GM21723 (cell line): ENCODE data around the gene TRIM31.

ENCODE experiments used
- ATAC-seq: cut with Tn5 transposase; IDR thresholded peaks from one replicate; pipeline ENCODE4 v1.9.1; 2021; ENCODE audit warnings: mild to moderate bottlenecking, moderate library complexity; ENCODE audit not compliant: unreplicated experiment

Gene TRIM31

GRCh38 chr6:30087876-30088275 lies 25.0 kb downstream of the TRIM31 start:
- no peak for ATAC-seq

DNA sequence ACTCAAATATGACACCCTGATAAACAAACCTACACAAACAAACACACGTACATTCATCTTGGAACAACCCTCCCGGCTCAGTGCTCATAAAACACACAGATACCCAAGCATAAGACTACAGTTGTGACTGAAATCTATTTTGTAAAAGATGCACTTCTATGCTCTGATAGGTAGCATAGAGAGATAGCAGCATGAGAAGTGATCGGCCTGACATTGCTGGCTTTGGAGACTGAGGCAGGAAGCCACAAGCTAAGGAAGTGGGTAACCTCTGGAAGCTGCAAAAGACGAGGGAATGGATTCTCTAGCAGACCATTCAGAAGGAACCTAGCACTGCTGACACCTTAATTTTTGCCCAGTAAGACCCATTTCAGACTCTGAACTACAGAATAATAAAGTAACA lies 35.7 kb downstream of the TRIM31 start:
- ATAC-seq: no peak

DNA sequence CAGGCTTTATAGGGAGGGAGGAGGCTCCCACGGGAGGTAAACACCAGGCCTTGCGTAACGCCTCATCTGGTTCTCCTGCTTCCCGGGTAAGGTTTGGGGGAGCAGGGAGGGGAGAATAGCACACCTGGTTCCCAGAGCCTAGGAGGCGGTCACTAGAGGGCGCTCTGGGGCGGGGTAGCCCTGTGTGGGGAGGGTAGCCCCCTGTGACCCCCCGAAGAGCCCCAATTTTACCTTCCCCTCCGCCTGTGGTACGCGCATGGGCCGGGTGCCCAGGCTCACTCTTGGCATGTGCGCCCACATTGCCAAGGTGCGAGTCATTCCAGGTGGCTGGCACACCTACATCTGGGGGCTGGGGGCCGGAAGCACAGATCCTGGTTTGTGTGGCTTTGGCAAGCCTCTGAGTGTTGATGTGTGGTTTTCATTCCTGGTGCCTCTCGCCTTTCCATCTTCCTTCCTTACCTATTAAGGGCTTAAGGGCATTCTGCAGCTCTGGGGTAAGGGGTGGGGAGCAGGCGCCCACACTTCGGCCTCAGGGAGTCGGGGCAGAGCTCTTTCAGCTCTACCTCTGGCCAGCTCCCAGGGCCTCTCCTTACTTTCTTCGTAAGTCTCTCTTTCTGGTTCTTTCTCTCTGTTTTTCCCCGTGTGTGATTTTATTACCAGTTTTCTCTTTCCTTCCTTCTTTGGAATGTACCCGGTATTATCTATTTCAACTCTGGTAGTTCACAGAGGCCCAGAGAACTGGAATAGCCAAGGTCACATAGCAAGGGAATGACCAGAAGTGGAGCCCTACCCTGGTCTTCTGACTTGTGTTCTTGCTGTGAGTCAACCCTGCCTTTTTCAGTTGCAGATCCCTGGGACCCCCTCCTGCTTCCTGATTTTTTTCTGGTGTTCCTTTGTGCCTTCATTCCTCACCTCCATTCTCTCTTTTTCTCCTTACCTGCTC lies 36.8 kb downstream of the TRIM31 start:
- no peak for ATAC-seq

DNA sequence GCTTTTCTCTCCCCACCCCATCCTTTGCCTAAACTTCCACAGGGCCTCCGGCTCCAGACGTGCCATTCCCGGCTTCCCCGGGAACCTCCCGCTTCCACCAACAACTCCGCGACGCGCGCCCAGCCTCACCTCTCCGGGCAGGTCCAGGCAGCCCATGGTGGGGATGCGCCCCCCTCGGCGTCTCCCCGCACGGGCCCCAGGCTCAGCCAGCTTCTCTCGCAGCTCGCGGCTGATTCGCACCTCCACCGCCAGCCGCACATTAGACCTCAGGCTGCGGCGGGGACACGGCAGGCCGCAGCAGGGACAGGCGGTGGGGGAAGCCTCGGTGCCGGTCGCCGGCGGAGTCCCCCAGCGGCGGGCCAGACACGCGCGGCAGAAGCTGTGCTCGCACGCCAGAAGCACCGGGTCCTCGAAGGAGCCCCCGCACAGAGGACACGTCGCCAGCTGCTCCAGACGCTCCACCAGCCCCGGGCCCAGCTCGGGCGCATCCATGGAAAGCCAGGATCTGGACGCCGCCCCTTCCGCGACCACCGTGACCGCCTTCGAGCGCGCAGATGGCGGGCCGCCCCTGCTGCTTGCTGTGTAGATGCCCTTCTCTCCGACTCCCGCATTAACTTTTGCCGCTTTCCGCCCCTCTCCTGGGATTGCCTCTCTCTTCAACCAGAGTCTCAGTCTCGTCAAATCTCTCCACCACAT lies 37.6 kb downstream of the TRIM31 start, which contains the start of gene RNF39:
Gene RNF39 (minus strand): TSS at position 676 of the 696 bp plus-strand sequence. CDS start 184 bp downstream, at position 492.
- no peak for ATAC-seq

DNA sequence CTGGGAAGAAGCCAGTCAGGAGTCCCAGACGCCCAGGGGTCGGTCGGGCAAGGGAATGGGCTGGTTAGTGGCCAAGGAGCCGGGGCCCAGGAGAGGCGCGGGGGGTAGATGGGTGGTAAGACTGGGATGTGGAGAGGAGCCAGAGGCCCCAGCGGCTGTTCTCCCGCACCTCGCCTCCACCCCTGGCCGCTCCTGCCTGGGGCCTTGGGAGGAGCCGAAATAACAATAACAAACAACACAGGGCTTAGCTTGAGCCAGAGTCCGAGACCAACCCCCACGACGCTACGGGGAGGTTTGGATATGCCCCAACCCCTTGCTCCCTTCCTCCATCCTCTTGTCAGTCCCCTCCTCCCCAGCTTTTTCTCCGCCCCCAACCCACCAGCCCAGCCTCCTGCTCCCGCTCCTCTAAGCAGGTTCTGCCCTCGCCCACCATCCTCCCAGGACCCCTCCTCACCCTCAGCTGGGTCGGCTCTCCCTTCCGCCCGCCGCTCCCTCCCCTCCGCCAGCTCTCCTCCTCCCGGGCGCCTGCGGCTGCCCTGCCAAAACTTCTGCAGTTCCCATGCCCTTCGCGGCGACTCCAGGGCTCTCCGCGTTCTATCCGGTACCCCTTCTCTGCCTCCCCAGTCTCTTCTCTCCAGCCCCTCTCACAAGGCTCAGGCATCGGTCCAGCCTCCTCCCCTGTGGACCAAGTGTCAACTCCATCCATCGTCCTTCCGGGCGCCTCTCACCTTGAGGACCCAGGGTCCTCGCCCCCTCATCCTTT lies 38.4 kb downstream of the TRIM31 start:
- ATAC-seq: no peak

GRCh38 chr6:30073489-30074235 lies 39.2 kb downstream of the TRIM31 start:
- no peak for ATAC-seq

DNA sequence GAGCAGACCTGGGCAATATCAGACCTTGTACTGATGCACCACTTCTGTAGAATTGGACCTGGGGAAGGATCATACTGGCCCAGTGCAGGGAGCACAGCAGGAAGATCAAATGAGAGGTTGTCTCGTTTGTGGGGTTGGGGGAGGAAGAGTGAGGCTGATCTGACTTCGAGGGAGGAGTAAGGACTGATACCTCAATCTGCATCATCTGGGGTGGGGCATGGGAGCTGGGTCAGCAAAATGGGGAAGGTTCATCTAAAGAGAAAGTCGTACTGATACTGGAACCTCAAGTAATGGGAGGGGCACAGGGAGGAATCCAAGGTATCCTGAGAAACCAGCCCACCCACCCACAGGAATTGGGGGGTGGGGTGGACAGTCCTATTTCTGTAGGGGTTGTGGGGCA lies 41.0 kb downstream of the TRIM31 start:
- ATAC-seq: no peak

DNA sequence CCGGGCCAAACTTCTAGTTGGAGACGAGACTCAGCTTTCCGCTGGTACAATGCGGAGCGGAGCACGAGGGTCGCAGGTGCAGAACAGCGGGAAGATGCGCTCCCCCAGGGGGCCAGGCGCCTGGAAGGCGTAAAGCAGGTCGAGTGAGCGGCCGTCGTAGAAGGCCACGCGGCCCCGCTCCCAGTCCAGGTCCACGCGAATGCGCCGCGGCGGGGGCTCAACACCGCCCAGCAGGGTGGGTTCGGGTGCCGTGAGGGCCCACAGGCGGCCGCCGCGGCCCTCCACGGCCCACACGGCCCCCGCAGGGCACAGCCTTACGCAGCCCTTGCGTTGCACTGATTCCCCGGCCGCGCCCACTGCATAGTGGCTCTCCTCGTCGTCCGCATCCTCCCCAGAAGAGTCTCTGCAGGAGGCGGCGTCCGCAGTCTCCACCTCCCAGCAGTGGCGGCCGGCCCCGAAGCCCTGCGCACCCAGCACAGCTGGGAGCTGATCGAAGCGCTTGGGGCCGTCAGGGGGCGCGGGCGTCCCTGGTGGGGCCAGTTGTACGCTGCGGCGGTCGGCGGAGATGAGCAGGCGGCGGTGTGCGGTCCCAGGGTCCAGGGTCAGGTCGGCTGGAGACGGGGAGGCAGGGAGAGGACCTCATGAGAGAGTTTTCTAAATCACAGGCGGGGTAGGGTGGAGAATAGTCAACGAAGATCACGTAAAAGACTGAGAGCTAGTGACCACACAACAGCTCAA lies 41.6 kb downstream of the TRIM31 start:
- no peak for ATAC-seq

DNA sequence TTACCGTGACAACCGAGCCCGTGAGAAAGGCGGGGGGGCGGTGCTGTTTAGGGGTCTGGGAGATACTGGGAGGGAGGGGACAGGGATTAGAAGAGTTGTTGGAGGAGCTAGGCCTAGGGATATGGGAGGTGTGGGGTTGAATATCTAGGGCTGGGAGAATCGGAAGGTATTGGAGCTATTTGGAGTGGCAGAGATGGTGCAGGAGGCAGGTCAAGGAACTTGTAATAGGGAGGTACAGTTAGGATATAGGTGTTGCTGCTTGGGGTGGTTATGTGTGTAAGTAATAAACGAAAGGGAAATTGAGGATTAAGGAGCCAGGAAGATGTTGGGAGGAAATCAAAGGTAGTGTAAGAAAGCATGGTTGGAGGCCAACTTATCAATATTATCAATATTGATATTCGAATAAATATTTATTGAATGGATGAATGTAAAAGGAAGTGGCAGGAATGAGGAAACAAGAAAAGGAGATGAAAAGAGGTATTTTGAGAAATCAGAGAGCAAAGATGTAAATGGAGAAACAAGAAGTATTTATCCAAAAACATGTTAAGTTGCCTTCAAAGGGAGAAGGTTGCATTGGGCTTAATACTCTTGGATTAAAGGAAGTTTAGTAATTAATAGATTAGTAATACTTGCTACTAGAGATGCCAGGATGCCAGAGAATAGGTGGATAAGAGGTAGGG lies 45.3 kb downstream of the TRIM31 start:
- ATAC-seq: no peak

DNA sequence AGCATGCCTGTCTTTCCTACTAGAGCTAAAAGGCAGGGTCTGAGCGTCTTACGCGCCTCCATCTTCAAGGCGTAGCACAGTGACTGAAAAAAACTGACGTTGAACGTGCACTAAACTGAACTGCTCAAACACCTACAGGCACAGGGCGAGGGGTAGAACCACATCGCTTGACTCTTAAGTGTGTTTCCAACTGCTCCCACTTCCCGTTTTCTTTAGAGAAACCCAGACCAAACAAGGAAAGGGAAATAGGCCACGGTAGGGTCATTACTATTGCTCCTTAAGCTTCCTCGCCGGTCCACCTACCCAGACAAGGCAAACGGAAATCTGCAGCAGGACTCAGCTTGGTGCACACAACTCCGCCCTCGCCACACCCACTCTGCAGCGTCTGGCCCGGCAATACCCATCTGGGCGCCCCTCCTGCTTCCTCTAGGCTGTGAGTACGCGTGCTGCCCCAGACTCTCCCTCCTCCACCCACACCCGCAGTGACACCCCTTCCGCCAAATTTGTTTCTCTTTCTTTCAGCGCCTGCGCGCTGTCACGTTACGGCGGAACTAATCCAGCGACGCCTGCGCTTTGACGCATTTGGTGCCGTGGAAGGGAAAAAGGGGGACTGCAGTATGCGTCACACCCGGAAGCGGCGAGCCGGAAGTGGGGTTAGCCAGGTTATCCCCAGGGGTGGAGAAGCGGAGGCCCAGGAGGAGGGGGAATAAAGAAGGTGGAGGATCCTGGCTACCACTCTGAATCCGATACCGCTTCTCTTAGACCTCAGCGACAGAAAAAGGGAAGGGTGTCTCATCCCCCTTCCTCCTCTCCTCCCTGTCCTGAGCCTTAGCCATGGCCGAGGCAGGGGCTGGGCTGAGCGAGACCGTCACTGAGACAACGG lies 46.1 kb downstream of the TRIM31 start, which contains the start of gene PPP1R11:
Gene PPP1R11 (plus strand): TSS at position 622 of the 883 bp plus-strand sequence. CDS start 213 bp downstream, at position 835.
- peak; percentile 93 for ATAC-seq

GRCh38 chr6:30066082-30066481 lies 46.8 kb downstream of the TRIM31 start:
- ATAC-seq: no peak

DNA sequence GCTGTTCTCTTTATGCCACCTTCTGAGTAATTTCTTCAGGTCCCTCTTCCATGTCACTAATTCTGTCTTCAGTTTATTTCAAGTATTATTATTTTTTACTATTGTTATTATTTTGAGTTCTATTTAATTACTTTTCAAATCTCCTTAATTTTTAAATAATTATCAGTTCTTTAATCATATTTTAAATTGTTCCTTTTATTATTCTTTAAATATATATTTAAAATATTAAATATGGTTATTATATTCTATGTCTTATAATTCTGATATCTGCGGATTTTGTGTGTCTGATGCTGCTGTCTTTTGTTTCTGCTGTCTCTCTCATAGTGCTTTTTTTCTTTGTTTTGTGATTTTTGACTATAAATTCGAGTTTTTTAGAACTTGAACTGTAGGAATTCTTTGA lies 49.6 kb downstream of the TRIM31 start:
- no peak for ATAC-seq

DNA sequence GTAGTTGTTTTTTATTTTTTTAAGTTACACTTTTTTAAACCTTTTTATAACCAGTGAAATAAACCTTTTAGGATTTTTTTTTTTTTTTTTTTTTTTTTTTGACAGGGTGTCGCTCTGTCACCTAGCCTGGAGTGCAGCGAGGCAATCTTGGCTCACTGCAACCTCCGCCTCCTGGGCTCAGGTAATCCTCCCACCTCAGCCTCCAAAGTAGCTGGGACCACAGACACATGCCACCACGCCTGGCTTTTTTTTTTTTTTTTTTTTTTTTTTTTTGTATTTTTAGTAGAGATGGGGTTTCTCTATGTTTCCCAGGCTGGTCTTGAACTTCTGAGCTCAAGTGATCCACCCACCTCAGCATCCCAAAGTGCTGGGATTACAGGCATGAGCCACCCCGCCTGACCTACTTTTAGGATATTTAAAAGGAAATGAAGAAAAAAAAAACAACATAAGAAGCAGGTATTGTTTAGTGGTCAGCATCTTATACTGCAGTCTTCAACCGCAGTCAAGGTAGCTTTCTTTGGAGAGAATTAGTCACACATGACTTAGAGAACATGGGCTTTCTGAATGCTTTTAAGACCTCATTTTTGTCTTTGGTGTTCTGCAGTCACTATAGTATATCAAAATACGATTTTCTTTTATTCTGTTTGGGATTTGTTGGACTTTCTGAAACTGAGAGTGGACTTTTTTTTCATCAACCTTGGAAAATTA lies 50.3 kb downstream of the TRIM31 start:
- no peak for ATAC-seq

GRCh38 chr6:30061858-30062458 lies 50.9 kb downstream of the TRIM31 start:
- ATAC-seq: peak; percentile 27

- ATAC-seq: peak; percentile 78
Measured at GRCh38 chr6:30061092-30061857, 51.6 kb downstream of the TRIM31 start, which contains the start of gene POLR1H. POLR1H (plus strand) TSS chr6:30061265; CDS start chr6:30061525, 260 bp downstream.

DNA sequence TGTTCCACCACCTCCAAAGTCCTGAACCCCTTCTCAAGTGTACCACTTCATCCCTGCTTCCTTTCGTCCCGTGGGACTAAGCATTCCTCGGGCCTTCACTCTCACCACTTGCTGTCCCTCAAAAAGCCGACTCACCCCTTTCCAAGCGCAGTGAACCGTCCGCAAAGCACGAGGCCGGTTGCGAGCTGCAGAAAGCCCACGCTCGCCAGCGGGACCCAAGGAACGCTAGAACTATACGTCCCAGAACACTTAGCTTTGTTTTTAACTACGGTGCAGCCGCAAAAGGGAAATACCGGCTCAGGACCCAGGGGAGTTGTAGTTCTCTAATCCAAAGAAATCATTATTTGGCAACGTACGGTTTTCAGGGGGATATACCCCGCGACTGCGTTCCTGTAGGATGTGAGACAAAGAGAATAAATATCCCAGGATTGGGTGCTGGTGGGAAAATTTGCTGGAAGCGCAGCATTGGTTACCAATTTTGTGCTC lies 52.2 kb downstream of the TRIM31 start:
- ATAC-seq: peak; percentile 20
